Measurements from ENCODE around the gene KLHL42.

DNA sequence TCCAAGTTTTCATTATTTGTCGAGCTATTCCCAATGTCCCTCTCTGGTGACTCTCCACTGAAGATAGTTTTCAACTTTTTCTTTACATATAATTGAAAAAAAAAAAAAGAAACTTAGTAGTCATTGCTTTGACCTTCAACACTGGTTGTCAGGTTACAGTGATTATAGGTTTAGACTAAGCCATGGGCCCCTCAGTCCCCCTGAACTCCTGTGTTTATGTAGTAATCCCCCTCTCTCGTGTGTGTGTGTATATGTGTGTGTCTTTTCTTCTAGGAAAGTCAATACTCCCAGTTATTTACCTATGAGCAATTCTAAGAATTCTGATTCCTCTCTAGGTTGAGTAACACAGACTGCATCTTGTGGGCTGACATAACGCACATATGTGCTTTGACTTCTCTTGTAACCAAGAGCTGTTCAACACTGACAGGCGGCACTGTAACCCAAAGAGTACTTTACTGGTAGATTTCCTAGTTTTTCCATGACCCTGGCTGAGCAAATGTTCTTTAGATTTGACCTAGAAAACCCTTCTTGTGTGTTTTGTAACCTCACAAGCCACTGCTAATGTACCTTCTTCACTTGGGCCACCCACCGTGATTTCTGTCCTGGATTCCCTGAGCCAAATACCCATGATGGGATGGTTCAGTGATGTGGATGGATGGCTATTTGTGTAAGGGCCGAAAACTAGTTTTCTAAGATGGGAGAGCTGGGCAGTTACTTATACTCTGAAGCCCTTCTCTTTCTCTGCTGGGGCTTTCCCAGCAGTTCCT lies 15.0 kb downstream of the KLHL42 start:
- no peak for TF ChIP-seq CTCF (IDR thresholded peaks at IDR 0.05)
- TF ChIP-seq POLR2A (IDR thresholded peaks at IDR 0.05), result no peak
